Caki2 (cell line): Measurements from ENCODE around the gene ABCC3. TPM values are rescaled to one million over a fixed set of nuclear protein-coding genes. Genes with fewer than 3 reads are reported as not detected.

ENCODE experiments used
- DNase-seq: peaks from one replicate; pipeline ENCODE4 v3.0.0-alpha.2; 2015; ENCODE audit warnings: low read depth
- in situ Hi-C: cut with HindIII; loops from 2 replicates; pipeline ENCODE4 v1.10.0; 2016; ENCODE audit warnings: low sequenced_read_pairs, low pct_unique_long_range_greater_than_20kb, mixed read lengths
- total RNA-seq: library from RNA; depleted of rRNA; stranded (reverse); fragments of >200 nt; shearing (Covaris generic); gene quantifications from 2 replicates; pipeline ENCODE4 v1.2.3, GENCODE V29; 2014; ENCODE audit warnings: low replicate concordance

ABCC3 gene
- total RNA-seq, 1 experiment from 2014 or later, result 67.8 TPM

DNA sequence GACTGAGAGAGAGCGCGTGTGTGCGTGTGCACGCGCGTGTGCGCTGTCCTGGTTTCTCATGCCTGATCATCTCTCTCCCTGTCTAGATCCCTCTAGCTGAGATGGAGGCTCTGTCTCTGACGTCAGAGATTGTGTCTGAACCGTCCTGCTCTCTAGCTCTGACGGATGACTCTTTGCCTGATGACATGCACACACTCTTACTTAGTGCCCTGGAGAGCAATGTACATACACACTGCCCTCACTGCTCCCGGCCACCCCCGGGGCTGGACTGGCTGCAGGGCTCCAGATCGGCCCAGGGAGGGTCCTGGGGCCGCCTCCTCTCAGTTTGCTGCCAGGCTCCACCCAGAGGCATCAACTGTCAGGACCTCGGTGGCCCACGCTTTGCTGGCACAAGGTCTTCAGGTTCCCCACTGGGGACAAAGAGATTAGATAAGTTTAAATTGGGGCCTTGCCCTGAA lies 13.1 kb upstream of the ABCC3 start:
- no peak for DNase-seq
- in situ Hi-C loops, result no loop called here

- in situ Hi-C loops, result no loop called here
- no peak for DNase-seq
Observed at GRCh38 chr17:50624321-50624934, 10.3 kb upstream of the ABCC3 start.

DNA sequence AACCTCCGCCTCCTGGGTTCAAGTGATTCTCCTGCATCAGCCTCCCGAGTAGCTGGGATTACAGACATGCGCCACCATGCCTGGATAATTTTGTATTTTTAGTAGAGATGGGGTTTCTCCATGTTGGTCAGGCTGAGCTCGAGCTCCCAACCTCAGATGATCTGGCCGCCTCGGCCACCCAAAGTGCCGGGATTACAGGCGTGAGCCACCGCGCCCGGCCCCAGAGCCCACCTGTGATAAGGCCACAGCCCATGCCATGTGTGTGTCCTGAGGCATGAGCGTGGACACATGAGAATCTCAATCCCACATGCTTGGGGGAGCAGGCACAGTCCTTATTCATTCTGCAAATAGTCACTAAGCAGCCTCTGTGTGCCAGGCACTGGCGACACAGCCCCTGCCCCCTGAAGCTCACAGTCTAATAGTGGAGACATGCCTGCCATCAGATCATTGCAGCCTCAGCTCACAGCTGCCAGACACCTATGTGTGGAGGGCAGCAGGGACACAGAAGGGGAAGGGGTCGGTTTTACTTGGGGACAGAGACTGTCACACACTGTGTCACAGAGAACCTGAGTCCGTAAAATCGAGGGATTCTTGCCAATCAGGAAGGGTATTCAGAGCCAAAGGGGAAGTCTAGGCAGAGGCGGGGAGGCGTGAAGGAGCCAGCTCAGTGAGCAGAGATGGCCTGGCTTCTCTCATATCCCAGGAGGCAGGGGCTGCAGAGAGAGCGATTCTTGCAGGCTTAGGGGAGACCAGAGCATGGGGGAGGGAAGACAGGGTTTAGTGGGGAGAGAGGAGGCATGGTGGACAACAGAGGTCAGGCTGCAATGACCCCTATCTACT lies 9.4 kb upstream of the ABCC3 start:
- in situ Hi-C loops, result no loop called here

DNA sequence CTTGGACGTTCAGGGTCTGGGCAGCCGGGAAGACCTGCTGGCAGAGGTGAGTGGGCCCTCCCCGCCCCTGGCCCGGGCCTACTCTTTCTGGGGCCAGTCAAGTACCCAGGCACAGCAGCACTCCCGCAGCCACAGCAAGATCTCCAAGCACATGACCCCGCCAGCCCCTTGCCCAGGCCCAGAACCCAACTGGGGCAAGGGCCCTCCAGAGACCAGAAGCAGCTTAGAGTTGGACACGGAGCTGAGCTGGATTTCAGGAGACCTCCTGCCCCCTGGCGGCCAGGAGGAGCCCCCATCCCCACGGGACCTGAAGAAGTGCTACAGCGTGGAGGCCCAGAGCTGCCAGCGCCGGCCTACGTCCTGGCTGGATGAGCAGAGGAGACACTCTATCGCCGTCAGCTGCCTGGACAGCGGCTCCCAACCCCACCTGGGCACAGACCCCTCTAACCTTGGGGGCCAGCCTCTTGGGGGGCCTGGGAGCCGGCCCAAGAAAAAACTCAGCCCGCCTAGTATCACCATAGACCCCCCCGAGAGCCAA lies 8.6 kb upstream of the ABCC3 start:
- in situ Hi-C loops, result no loop called here
- peak; percentile 52 for DNase-seq

More for the DNA sequence above, 9.4 kb upstream of the ABCC3 start:
- DNase-seq, result no peak

GRCh38 chr17:50627036-50627781 lies 7.5 kb upstream of the ABCC3 start:
- in situ Hi-C loops, result no loop called here
- DNase-seq, result no peak

- in situ Hi-C loops, result no loop called here
Observed at GRCh38 chr17:50627782-50628601, 6.7 kb upstream of the ABCC3 start.

GRCh38 chr17:50629902-50630301 lies 4.8 kb upstream of the ABCC3 start:
- DNase-seq, result no peak
- in situ Hi-C loops, result no loop called here

More at GRCh38 chr17:50627782-50628601, 6.7 kb upstream of the ABCC3 start:
- no peak for DNase-seq

DNA sequence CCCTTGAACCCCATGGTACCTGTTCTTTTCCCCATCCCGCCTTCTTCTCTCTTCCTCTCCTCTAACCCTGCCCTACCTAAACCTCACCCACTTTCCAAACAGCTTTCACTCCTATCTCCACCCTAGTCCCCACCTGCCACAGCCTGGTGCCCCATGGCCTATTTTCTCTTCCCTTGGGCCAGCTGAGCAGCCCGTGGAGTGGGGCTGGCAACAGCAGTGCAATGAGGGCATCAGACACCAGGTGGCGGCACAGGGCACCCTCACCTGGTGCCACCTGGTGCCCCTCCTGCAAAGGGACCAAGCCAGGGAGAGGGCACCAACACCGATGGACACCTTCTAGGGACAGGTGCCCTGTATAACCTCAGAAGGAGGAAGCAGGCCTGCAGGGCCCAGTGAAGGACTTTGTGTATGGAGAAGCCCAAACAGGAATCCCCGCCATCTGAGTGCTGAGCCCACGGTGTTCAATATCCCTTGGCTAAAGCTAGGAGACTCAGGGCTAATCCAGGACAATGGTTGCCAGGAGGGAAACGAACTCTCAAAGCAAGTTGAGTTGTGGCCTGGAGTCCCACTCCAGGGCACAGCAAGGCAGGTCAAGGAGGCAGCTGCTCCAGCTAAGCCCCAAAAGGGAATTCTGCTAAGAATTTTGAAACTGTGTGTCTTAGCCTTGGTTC lies 4.0 kb upstream of the ABCC3 start:
- in situ Hi-C loops, result no loop called here
- peak; percentile 67 for DNase-seq

GRCh38 chr17:50631195-50631907 lies 3.3 kb upstream of the ABCC3 start:
- in situ Hi-C loops, result no loop called here
- no peak for DNase-seq

DNA sequence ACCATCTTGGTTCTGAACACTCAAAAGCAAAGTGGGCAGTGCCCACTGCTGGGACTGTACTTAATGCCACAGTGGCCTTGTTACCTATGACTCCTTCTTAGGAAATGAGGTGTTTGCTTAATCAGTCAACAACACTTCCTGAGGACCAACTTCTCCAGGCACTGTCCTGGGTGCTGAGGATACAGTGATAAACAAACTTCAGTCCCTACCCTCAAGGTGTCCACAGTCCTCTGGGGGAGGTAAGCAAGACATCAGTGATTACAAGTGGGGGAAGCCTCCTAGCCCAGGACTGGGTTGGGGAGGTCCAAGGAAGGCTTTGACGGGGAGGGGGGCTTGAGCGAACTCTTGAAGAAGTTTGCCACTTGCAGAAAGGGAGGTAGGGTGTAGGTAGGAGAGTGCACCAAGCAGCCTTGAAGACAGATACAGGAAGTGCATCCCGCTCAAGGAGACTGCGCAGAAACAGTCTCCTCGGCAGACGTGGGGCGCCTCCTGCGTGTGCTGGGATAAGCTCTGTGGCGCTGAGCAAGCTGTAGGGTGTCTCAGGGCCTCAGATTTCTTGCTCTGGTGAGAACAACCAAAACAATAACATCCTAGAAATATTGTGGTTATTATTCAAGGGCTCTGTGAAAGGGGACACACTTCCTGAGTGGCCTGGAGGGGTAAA lies 2.6 kb upstream of the ABCC3 start:
- no peak for DNase-seq
- in situ Hi-C loops, result no loop called here

DNA sequence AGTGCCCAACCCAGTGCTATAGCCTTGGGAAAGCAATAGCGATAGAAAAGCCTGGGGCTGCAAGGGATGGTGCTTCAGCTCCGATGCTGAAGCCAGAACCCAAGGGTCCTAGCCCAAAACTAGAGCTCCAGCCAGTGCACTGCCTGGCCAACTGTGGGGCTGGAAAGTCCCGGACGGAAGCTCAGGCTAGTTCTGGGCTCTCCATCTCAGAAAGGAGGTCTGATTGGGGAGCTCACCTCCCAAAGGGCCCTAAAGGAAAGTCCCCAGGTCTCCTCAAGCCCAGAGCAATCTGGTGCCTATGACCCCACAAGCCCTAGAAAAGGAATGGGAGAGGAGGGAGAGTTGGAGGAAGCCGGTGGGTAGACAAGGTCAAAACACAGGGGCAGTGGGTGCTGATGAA lies 2.0 kb upstream of the ABCC3 start:
- no peak for DNase-seq
- in situ Hi-C loops, result no loop called here

GRCh38 chr17:50633683-50634082 lies 998 bp upstream of the ABCC3 start:
- no peak for DNase-seq
- in situ Hi-C loops, result no loop called here

GRCh38 chr17:50634915-50635731 lies 442 bp downstream of the ABCC3 start:
- peak; percentile 62 for DNase-seq
- in situ Hi-C loops, result loop anchor here (5.0 kb wide), 1 partner anchor 67 kb away; no protein-coding TSS in a partner anchor

DNA sequence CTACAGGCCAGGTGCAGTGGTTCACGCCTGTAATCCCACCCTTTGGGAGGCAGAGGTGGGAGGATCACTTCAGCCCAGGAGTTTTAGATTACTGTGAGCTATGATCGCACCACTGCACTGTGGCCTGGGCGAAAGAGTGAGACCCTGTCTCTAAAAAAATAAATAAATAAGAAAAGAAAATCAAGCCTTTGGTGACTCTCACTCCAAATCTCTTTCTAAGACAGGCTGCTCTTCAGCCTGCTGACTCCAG lies 976 bp downstream of the ABCC3 start:
- no peak for DNase-seq

DNA sequence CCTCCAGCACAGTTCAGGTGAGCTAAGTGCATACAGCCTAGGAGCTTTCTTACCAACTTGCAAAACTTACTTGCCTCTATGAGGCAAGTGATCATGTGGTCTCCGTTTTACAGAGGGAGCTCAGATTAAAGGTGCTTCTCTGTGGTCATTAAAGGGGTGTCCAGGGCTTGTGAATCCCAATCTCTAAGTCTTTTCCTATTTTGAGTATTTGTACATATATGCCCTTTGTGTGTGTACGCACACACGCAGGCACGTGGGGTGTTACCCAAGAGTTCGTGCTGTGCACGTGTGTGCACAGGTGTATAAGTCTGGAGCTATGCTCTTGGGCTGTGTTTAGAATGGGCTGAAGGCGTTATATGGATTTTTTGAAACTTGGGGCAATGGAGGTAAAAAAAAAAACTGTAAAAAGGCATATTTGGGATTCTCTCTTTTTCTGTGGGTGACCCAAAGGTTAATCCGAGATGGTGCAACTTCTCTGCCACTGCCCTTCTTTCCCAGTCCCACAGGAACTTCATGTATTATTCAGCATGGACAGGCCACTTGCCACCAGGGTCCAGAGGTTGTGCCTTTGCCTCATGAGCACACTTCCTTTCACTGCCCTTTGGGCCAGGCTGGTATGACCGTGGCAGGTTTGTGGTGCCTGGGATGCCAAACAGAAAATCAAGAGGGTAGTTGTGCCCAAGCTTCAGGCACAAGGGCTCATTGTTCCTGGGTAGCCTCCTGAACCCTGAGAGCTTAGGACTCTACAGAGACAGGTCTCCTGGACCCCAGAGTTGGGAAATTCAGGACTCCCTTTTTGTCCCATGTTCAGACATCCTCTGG lies 1.5 kb downstream of the ABCC3 start:
- in situ Hi-C loops, result loop anchor here (5.0 kb wide), 1 partner anchor 66 kb away; no protein-coding TSS in a partner anchor

More for the DNA sequence above, 976 bp downstream of the ABCC3 start:
- in situ Hi-C loops, result loop anchor here (5.0 kb wide), 1 partner anchor 67 kb away; no protein-coding TSS in a partner anchor

More for the DNA sequence above, 1.5 kb downstream of the ABCC3 start:
- DNase-seq, result peak; percentile 49
